SU-DHL-6 (cell line): ENCODE data around the gene GRID2.
"Not testable (repeated sequence)": the region's sequence is repeated elsewhere in the genome, so short reads cannot be mapped to it uniquely, and the experiment has no call there.

Source experiments
- H2AFZ ChIP-seq: fragments of 200-600 bp; sonication (generic); 2 replicates; pipeline ENCODE4 v1.6.1; 2014; ENCODE audit warnings: low read depth, mild to moderate bottlenecking, moderate library complexity, mixed read lengths, antibody characterized with exemption, low read length; ENCODE audit not compliant: severe bottlenecking
- H3F3A ChIP-seq: fragments of 200-600 bp; shearing (Covaris generic); 2 replicates; pipeline ENCODE4 v1.6.0; 2016; ENCODE audit warnings: antibody characterized with exemption, mild to moderate bottlenecking; ENCODE audit not compliant: insufficient read depth
- H3K27ac ChIP-seq: fragments of 200-600 bp; sonication (generic); 2 replicates; pipeline ENCODE4 v1.5.1; 2016; ENCODE audit warnings: low read depth, mild to moderate bottlenecking, low read length, moderate library complexity, mixed read lengths
- H3K27me3 ChIP-seq: fragments of 200-600 bp; sonication (generic), shearing (Covaris generic); 2 replicates; pipeline ENCODE4 v1.6.0; 2014; ENCODE audit warnings: mild to moderate bottlenecking, low read length
- H3K36me3 ChIP-seq: fragments of 200-600 bp; sonication (generic); 2 replicates; pipeline ENCODE4 v1.6.1; 2014; ENCODE audit warnings: mild to moderate bottlenecking, low read length, mixed read lengths
- H3K4me2 ChIP-seq: fragments of 300-600, 200-600 bp; shearing (Covaris generic), sonication (generic); 2 replicates; pipeline ENCODE4 v1.6.0; 2014; ENCODE audit warnings: low read length, low read depth, mild to moderate bottlenecking; ENCODE audit not compliant: poor library complexity, severe bottlenecking
- H3K4me3 ChIP-seq: fragments of 200-600 bp; sonication (generic); 2 replicates; pipeline ENCODE4 v1.5.1; 2014; ENCODE audit warnings: antibody characterized with exemption, low read length, mild to moderate bottlenecking, mixed read lengths; ENCODE audit not compliant: insufficient read depth, poor library complexity, severe bottlenecking
- H3K79me2 ChIP-seq: fragments of 200-600 bp; sonication (generic); 2 replicates; pipeline ENCODE4 v1.6.1; 2014; ENCODE audit warnings: mild to moderate bottlenecking, low read length, moderate library complexity; ENCODE audit not compliant: insufficient read depth
- H3K9ac ChIP-seq: fragments of 200-600 bp; sonication (generic); 2 replicates; pipeline ENCODE4 v1.7.0; 2014; ENCODE audit warnings: mild to moderate bottlenecking, low read length
- H3K9me2 ChIP-seq: fragments of 200-600 bp; sonication (generic); replicated peaks from 2 replicates; pipeline ENCODE4 v1.6.1; 2014; ENCODE audit warnings: low read length; ENCODE audit not compliant: insufficient read depth
- H3K9me3 ChIP-seq: fragments of 200-600 bp; sonication (generic); 2 replicates; pipeline ENCODE4 v1.6.1; 2014; ENCODE audit warnings: low read length, mixed read lengths; ENCODE audit not compliant: insufficient read depth
- H4K20me1 ChIP-seq: fragments of 200-600 bp; sonication (generic); 2 replicates; pipeline ENCODE4 v1.6.1; 2014; ENCODE audit warnings: low read depth, mild to moderate bottlenecking, antibody characterized with exemption, low read length, moderate library complexity, mixed read lengths
- EZH2phosphoT487 ChIP-seq: fragments of 200-600 bp; sonication (generic), shearing (Covaris generic); conservative IDR thresholded peaks from 2 replicates; pipeline ENCODE4 v1.6.1; 2018; ENCODE audit warnings: mild to moderate bottlenecking, antibody characterized with exemption, low read length, moderate library complexity, mixed read lengths
- TF ChIP-seq, protein P1 (sequence below): fragments of 200-600 bp; sonication (generic); IDR thresholded peaks from one replicate; pipeline ENCODE4 v1.5.1; 2017; ENCODE audit warnings: antibody characterized with exemption, mild to moderate bottlenecking, low read length, moderate library complexity; ENCODE audit not compliant: insufficient read depth, poor library complexity, severe bottlenecking

GRID2 gene

DNA sequence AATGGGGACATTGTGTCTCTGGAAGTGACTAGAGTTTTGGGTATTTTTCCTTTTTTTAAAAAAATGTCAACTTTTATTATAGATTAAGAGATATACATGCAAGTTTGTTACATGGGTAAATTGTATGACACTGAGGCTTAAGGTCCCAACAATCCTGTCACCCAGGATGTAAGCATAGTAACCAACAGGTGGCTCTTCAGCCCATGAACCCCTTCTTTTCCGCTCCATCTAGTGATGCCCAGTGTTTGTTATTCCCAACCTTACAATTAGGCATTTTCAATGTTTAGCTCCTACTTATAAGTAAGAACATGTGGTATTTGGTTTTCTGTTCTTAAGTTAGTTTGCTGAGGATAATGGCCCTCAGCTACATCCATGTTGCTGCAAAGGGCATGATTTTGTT is 102.7 kb downstream of the GRID2 start:
- Histone ChIP-seq H3F3A (no peaks in the 10 kb centered on the region), H3K27me3 (no peaks in the 10 kb centered on the region), H2AFZ (no peak overlapping the region), H3K9ac (no peak overlapping the region), H3K9me2 (no peaks in the 10 kb centered on the region), H4K20me1 (no peaks in the 10 kb centered on the region), H3K36me3 (no peaks in the 10 kb centered on the region), H3K9me3 (no peaks in the 10 kb centered on the region), H3K4me2 (no peak overlapping the region), H3K27ac (no peak overlapping the region), H3K4me3 (no peak overlapping the region), H3K79me2 (no peaks in the 10 kb centered on the region)
- TF ChIP-seq, protein P1, sequence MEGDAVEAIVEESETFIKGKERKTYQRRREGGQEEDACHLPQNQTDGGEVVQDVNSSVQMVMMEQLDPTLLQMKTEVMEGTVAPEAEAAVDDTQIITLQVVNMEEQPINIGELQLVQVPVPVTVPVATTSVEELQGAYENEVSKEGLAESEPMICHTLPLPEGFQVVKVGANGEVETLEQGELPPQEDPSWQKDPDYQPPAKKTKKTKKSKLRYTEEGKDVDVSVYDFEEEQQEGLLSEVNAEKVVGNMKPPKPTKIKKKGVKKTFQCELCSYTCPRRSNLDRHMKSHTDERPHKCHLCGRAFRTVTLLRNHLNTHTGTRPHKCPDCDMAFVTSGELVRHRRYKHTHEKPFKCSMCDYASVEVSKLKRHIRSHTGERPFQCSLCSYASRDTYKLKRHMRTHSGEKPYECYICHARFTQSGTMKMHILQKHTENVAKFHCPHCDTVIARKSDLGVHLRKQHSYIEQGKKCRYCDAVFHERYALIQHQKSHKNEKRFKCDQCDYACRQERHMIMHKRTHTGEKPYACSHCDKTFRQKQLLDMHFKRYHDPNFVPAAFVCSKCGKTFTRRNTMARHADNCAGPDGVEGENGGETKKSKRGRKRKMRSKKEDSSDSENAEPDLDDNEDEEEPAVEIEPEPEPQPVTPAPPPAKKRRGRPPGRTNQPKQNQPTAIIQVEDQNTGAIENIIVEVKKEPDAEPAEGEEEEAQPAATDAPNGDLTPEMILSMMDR, result no peak
- TF ChIP-seq EZH2phosphoT487, result no peak

DNA sequence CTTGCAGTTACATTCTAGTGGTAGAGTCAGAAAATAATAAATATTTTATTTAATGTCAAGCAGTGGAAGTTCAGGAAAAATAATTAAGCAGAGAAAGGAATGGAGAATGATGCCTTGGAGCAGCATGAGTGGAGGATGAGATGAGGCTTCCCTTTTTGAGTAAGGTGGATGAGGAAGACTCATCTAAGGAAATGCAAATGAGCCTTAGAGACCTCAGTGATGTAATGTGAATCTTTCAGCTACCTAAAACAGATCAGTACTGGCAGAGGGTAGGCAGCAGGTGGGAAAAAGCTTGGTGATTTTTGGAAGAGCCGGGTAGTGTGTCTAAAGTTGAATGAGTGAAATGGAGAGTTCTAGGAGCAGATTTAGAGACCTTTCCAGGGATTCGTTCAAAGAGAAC is 118.2 kb downstream of the GRID2 start:
- Histone ChIP-seq H3K27ac (no peak overlapping the region), H3K9ac (no peak overlapping the region), H3F3A (no peaks in the 10 kb centered on the region), H3K4me2 (no peak overlapping the region), H3K79me2 (no peaks in the 10 kb centered on the region), H3K27me3 (no peaks in the 10 kb centered on the region), H3K36me3 (no peaks in the 10 kb centered on the region), H3K4me3 (no peak overlapping the region), H3K9me3 (no peaks in the 10 kb centered on the region), H2AFZ (no peak overlapping the region), H3K9me2 (no peaks in the 10 kb centered on the region), H4K20me1 (no peaks in the 10 kb centered on the region)
- TF ChIP-seq EZH2phosphoT487, result no peak
- TF ChIP-seq, protein P1, result no peak

DNA sequence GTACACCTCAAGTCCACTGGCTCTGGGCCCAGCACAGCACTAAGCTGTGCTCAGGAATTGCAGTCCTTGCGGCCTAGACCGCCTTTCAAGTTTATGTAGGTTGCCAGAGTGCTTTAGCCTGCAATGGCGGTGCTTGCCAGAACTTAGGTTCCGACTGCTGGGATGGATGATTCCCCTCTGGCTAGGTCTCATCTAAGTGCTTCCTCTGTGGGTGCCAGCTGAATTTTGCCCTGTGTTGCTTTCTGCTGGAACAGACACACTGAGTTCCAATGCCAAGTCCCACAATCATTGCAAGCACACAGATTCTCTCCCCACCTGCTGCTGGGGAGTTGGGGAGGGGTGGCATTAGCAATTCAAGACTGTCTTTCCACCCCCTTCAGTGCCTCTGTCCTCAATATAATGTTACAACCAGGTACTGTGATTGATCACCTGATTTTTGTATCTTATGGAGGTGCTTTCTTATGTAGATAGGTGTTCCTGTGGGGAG is 129.5 kb downstream of the GRID2 start:
- Histone ChIP-seq H2AFZ (no peak overlapping the region), H3F3A (no peaks in the 10 kb centered on the region), H3K36me3 (no peaks in the 10 kb centered on the region), H4K20me1 (no peaks in the 10 kb centered on the region), H3K9me3 (no peaks in the 10 kb centered on the region), H3K9me2 (no peaks in the 10 kb centered on the region), H3K9ac (no peak overlapping the region), H3K79me2 (no peaks in the 10 kb centered on the region), H3K27me3 (no peaks in the 10 kb centered on the region), H3K27ac (no peak overlapping the region), H3K4me3 (no peak overlapping the region), H3K4me2 (no peak overlapping the region)
- no peak for TF ChIP-seq EZH2phosphoT487
- TF ChIP-seq, protein P1, result no peak

DNA sequence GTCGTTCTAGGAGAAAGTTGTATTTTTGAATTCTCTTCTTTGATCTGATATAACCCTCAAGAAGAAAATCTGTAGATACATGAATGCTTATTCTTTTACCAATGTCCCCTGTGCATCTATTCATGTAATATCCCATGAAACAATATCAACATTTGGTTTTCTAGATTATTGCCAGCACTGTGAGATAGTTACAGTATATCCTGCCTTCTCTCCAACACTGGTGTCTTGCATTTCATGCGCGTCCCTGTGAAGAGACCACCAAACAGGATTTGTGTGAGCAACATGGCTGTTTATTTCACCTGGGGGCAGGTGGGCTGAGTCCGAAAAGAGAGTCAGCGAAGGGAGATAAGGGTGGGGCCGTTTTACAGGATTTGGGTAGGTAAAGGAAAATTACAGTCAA is 135.0 kb downstream of the GRID2 start:
- not testable (repeated sequence) for H3K27ac ChIP-seq, H3K4me2 ChIP-seq, H3K9ac ChIP-seq, H3F3A ChIP-seq, H3K9me3 ChIP-seq, H3K36me3 ChIP-seq, H3K9me2 ChIP-seq, H3K79me2 ChIP-seq, H3K27me3 ChIP-seq, H3K4me3 ChIP-seq, H2AFZ ChIP-seq, H4K20me1 ChIP-seq

DNA sequence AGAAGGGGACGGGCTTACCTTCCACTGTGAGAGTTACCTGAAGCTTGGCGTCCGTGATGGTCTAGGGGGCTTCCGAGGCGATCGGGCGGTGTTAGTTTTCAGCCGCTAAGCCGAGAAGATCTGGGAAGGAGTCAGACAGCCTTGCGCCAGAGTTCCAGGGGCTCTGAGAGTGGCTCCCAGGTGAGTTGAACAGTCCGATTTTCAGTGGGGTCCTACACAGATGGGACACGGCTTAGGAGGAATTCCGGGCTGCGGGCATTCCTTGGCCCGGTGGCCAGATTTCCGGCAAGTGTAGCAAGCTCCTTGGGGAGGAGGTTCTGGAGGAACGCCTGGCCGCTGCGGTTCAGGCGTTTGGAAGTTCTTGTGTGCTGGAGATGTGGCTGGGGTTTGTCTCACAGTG is 138.4 kb downstream of the GRID2 start:
- H3K79me2 ChIP-seq, H4K20me1 ChIP-seq, H3K9ac ChIP-seq, H2AFZ ChIP-seq, H3K9me3 ChIP-seq, H3K4me3 ChIP-seq, H3K36me3 ChIP-seq, H3K27ac ChIP-seq, H3K27me3 ChIP-seq, H3K4me2 ChIP-seq, H3F3A ChIP-seq, H3K9me2 ChIP-seq: not testable (repeated sequence)

DNA sequence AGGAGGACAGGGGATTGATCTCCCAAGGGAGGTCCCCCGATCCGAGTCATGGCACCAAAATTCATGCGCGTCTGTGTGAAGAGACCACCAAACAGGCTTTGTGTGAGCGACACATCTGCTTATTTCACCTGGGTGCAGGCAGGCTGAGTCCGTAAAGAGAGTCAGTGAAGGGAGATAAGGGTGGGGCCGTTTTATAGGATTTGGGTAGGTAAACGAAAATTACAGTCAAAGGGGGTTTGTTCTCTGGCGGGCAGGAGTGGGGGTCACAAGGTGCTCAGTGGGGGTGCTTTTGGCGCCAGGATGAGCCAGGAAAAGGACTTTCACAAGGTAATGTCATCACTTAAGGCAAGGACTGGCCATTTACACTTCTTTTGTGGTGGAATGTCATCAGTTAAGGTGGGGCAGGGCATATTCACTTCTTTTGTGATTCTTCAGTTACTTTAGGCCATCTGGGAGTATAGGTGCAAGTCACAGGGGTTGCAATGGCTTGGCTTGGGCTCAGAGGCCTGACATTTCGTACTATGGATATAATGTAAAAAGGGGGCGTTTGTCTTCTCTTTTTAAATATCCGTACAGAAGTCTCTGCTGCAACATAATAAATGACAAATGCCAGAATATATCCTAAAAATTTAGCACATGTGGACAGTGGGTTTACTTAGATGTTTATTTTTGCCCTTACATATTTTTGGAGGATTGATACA is 140.5 kb downstream of the GRID2 start:
- not testable (repeated sequence) for H4K20me1 ChIP-seq, H3K9me2 ChIP-seq, H3K4me3 ChIP-seq, H2AFZ ChIP-seq, H3K27ac ChIP-seq, H3K9me3 ChIP-seq, H3K36me3 ChIP-seq, H3K4me2 ChIP-seq, H3K79me2 ChIP-seq, H3F3A ChIP-seq, H3K9ac ChIP-seq, H3K27me3 ChIP-seq
